Activated CD4-positive, alpha-beta T cell treated with anti-CD3 and anti-CD28 coated beads for 36 hours (primary cell): ENCODE results near the gene MTOR. TPM values are rescaled to one million over a fixed set of nuclear protein-coding genes. Genes with fewer than 3 reads are reported as not detected.
"Not testable (repeated sequence)": the region's sequence is repeated elsewhere in the genome, so short reads cannot be mapped to it uniquely, and the experiment has no call there.

Experiments
- ATAC-seq: fragments of 200-7000 bp; cut with Tn5 transposase; one replicate; pipeline ENCODE4 v1.10.0; 2021; ENCODE audit warnings: mild to moderate bottlenecking, moderate library complexity
- CTCF ChIA-PET: fragments of 350-600 bp; sonication (Branson Sonifier 250); formaldehyde crosslinking; loops from one replicate; lab custom pipeline; 2021; ENCODE audit warnings: antibody characterized with exemption; lab: Charles Lee
- POLR2A ChIA-PET: fragments of 350-600 bp; sonication (Branson Sonifier 250); formaldehyde crosslinking; loops from one replicate; lab custom pipeline; 2021; ENCODE audit warnings: antibody characterized with exemption, inconsistent platforms; lab: Charles Lee
- DNase-seq: peaks from one replicate; pipeline ENCODE4 v3.0.0-alpha.2; 2020
- H3K27ac Mint-ChIP-seq: one replicate; pipeline ENCODE4 v1.8.0; 2021; ENCODE audit warnings: mixed read lengths
- H3K27me3 Mint-ChIP-seq: one replicate; pipeline ENCODE4 v1.8.0; 2021; ENCODE audit warnings: mixed read lengths
- H3K36me3 Mint-ChIP-seq: one replicate; pipeline ENCODE4 v1.8.0; 2021; ENCODE audit warnings: low read depth, mixed read lengths
- H3K4me1 Mint-ChIP-seq: one replicate; pipeline ENCODE4 v1.8.0; 2021; ENCODE audit warnings: mixed read lengths
- H3K4me3 Mint-ChIP-seq: one replicate; pipeline ENCODE4 v1.8.0; 2021; ENCODE audit warnings: mild to moderate bottlenecking, moderate library complexity, mixed read lengths
- H3K9me3 Mint-ChIP-seq: one replicate; pipeline ENCODE4 v1.8.0; 2021; ENCODE audit warnings: low read depth, mixed read lengths
- intact Hi-C, 2 experiments: fragments of 100-400 bp; cut with DNase I in 1 of 2; cut with micrococcal nuclease in 1 of 2; formaldehyde crosslinking; loops; one replicate each; pipeline versions ENCODE4 v1.14.2 to v1.15.1; 2022 to 2024; cut with DNase I, micrococcal nuclease
- total RNA-seq, 2 experiments: library from RNA; stranded (reverse); gene quantifications; one replicate each; pipeline ENCODE4 v1.2.3, GENCODE V29; 2021

MTOR gene
- total RNA-seq, 2 experiments from 2014 or later: 32.3 to 36.3 TPM

GRCh38 chr1:11063937-11064537 is 198.3 kb downstream of the MTOR start:
- intact Hi-C loops: loop anchor here in 1 of 2 experiments (5.0 kb wide), 2 partner anchors 673 to 843 kb away; partner anchors contain the start of gene AGTRAP
- CTCF ChIA-PET: interaction anchor here (1.1 to 5.3 kb wide), 2 partner anchors 27 to 35 kb away, joined by 3 to 40 read pairs; no protein-coding TSS in a partner anchor
- H3K36me3 Mint-ChIP-seq: peaks cover 47% of the 10 kb centered on the region

DNA sequence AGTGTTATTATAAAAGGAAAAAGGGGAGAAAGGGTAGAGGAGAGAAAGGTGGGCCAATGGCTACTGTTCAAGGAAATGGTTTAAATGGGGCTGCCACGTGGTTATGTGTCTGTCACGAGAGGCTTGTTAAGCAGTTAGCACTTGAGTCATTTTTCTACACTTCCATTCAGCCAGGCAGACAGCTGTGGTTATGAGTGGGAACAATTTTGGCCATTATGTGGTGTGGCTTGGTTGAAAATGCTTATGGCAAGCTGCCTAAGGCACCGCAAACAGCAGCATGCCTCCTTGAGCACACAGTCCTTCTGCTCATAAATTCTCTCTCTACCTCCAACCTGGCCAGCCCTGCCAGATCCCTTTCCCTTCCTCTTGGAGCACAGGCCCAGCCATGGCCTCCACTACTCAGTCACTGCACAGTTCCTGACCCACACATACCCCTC is 199.4 kb downstream of the MTOR start:
- no peak for ATAC-seq
- H3K27ac Mint-ChIP-seq: peak overlapping the region; percentile 64
- CTCF ChIA-PET: interaction anchor here (0.8 to 5.3 kb wide), 3 partner anchors 19 to 36 kb away, joined by 3 to 40 read pairs (median 3); no protein-coding TSS in a partner anchor

More at GRCh38 chr1:11063937-11064537, 198.3 kb downstream of the MTOR start:
- H3K27me3 Mint-ChIP-seq, ATAC-seq, H3K4me3 Mint-ChIP-seq, H3K9me3 Mint-ChIP-seq, H3K27ac Mint-ChIP-seq: not testable (repeated sequence)
- H3K4me1 Mint-ChIP-seq: peaks cover 25% of the 10 kb centered on the region
- DNase-seq: peak; percentile 40
- POLR2A ChIA-PET: interaction anchor here (0.8 kb wide), 1 partner anchor 35 kb away, joined by 3 read pairs; the partner anchor contains the start of gene EXOSC10

DNA sequence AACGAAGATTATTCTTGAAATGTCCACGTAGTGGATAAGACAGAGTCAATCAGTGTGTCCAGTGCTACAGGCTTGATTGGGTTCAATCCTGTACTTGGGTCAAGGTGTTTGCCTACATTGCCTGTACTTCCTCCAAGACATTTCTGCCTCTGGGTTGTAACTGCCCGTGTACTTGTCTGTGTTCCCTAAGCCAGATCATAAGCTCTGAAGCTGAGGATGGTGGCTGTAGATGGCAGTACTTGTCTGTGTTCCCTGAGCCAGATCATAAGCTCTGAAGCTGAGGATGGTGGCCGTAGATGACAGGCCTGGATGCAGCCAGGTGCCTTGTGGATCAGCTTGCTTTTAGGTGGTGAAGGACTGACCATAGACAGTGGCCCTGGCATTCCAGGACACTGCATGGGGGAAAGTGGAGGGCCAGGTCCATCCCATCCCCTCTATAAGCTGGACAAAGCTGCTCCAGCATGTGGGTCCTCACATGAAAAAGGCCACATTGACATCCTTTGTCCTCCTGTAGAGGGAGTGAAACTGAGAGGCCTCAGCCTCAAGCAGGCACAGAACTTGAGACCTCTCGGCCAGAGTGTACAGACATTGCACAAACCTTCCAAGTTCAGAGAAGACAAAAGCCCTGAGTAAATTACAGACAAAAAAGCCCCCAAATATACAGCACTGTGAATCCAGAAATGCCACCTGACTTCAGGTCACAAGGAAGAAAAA is 200.5 kb downstream of the MTOR start:
- ChIA-PET CTCF (interaction anchor here (0.6 to 5.3 kb wide), 4 partner anchors 25 to 1434 kb away, joined by 3 to 40 read pairs (median 4); no protein-coding TSS in a partner anchor), POLR2A (interaction anchor here (0.6 to 1.0 kb wide), 2 partner anchors 28 to 500 kb away, joined by 3 to 5 read pairs; no protein-coding TSS in a partner anchor)
- H3K27me3 Mint-ChIP-seq: no peaks in the 10 kb centered on the region
- intact Hi-C loops: loop anchor here in 1 of 2 experiments (5.0 kb wide), 2 partner anchors 675 to 845 kb away; partner anchors contain the start of gene AGTRAP
- H3K27ac Mint-ChIP-seq: peak overlapping the region; percentile 15
- H3K4me1 Mint-ChIP-seq: peaks cover 41% of the 10 kb centered on the region
- peaks cover 52% of the 10 kb centered on the region for H3K36me3 Mint-ChIP-seq
- ATAC-seq (no peak), DNase-seq (no peak)
- H3K4me3 Mint-ChIP-seq: peak overlapping the region; percentile 17
- no peaks in the 10 kb centered on the region for H3K9me3 Mint-ChIP-seq

More for the DNA sequence above, 199.4 kb downstream of the MTOR start:
- Mint-ChIP-seq H3K4me1 (peaks cover 36% of the 10 kb centered on the region), H3K9me3 (no peaks in the 10 kb centered on the region), H3K27me3 (no peaks in the 10 kb centered on the region), H3K36me3 (peaks cover 47% of the 10 kb centered on the region), H3K4me3 (peak overlapping the region; percentile 27)
- peak; percentile 58 for DNase-seq
- POLR2A ChIA-PET: interaction anchor here (0.8 kb wide), 1 partner anchor 36 kb away, joined by 3 read pairs; the partner anchor contains the start of gene EXOSC10
- intact Hi-C loops: loop anchor here in 1 of 2 experiments (5.0 kb wide), 2 partner anchors 674 to 844 kb away; partner anchors contain the start of gene AGTRAP

DNA sequence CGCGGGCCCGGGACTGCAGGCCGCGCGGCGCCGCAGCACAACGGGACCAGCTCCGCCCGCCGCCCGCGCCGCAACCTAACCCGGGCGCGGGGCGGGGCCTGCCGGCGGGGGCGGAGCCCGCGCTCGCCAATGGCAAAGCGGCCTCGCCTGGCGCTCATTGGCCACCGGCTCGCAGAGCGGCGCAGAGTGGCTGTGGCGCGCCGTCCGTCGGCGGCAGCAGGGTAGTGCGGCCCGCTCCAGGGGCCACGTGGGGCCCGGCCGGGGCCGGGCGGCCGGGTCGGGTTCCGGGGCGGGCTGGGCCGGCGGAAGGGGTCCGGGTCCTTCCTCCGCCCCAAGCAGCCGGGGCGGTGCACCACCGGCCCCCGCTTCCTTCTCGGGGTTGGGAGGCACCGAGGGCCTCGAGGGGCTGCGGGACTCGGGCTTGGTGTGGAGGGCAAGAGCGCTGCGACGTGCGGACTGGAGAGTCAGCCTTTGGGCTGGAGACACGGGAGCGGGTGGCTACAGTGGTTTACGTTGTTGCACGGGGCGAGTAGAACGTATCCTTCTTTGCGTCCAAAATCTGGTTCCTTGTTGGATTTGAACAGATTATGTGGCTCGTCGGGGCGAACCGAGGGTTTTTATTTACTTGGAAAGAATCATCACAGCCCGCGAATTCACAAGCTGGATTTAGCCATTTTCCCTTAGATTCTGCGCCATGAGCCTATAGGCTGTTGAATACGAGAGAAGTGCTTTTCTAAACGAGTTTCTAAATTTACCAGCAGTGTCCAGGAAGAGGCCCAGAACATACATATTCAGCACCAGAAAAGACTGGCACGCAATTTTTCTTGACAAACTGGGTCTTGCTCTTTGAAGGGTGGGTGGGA is 202.2 kb downstream of the MTOR start, which contains the start of gene SRM:
Gene SRM (minus strand): TSS at position 51 of the 863 bp plus-strand sequence. CDS start 75 bp downstream, outside the sequence.
- ChIA-PET CTCF (interaction anchor here (0.7 to 5.3 kb wide), 6 partner anchors 10 to 1228 kb away, joined by 3 to 40 read pairs (median 4); no protein-coding TSS in a partner anchor), POLR2A (interaction anchor here (0.5 to 0.6 kb wide), 2 partner anchors 11 to 195 kb away, joined by 3 read pairs; no protein-coding TSS in a partner anchor)
- intact Hi-C loops: loop anchor here (1.0 to 5.0 kb wide), 12 partner anchors 13 to 1028 kb away; partner anchors contain the start of genes EXOSC10 (in 2 of the 2), AGTRAP (in 1 of the 2), CLCN6 (in 1 of the 2) and MAD2L2 (in 1 of the 2)
- H3K4me1 Mint-ChIP-seq: peaks cover 41% of the 10 kb centered on the region
- peak within 1 kb of the TSS; percentile 94 for H3K27ac Mint-ChIP-seq
- no peaks in the 10 kb centered on the region for H3K9me3 Mint-ChIP-seq
- DNase-seq (peak; percentile 95), ATAC-seq (peak; percentile 98)
- peak within 1 kb of the TSS; percentile 93 for H3K4me3 Mint-ChIP-seq
- H3K27me3 Mint-ChIP-seq: no peaks in the 10 kb centered on the region
- H3K36me3 Mint-ChIP-seq: peaks cover 42% of the 10 kb centered on the region

DNA sequence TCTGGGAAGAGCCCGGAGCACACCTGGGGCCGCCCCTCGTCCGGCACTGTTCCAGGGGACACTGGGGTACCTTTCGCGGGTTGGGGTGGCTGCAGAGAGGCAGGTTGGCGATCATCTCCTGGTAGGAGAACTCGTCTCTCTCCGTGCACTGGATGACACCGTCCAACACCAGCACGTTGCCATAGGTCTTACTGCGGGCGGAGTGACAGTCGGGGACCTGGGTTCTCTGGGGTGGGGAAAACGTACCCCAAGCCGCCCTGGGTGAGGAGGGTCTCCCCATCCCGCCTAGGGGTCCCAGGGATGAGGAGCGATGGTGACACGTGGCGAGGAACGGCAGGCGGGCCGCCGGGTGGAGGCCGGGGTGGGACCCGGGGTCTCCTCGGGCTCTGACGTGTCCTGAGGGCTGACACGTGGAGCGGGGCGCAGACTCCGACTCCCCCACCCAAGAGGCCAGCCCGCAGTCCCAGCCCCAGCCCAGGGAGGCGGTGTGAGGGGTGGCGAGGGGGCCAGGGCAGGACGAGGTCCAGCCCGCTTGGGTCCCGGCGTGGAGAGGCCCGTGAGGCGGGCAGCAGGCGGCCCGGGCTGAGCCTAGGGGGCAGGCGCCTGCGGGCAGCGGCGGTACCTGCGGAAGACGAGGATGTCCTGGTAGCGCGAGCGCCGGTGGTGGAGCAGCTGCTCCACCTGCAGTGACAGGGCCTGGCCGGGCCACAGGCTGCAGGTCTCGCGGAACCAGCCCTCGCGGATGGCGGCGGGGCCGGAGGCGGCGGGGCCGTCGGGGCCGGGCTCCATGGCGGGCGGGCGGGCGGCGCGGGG is 203.0 kb downstream of the MTOR start:
- CTCF ChIA-PET: interaction anchor here (0.6 to 5.3 kb wide), 4 partner anchors 13 to 764 kb away, joined by 3 to 40 read pairs (median 4); no protein-coding TSS in a partner anchor
- no peak for DNase-seq
- POLR2A ChIA-PET: interaction anchor here (0.6 kb wide), 1 partner anchor 12 kb away, joined by 3 read pairs; no protein-coding TSS in a partner anchor
- peak overlapping the region; percentile 93 for H3K4me3 Mint-ChIP-seq
- peaks cover 42% of the 10 kb centered on the region for H3K36me3 Mint-ChIP-seq
- peak; percentile 5 for ATAC-seq
- H3K27ac Mint-ChIP-seq: peak overlapping the region; percentile 88
- no peaks in the 10 kb centered on the region for H3K9me3 Mint-ChIP-seq
- no peaks in the 10 kb centered on the region for H3K27me3 Mint-ChIP-seq
- intact Hi-C loops: no loop called here
- peaks cover 41% of the 10 kb centered on the region for H3K4me1 Mint-ChIP-seq

GRCh38 chr1:11058595-11059154 is 203.7 kb downstream of the MTOR start:
- Mint-ChIP-seq H3K27ac (peak overlapping the region; percentile 88), H3K9me3 (no peaks in the 10 kb centered on the region), H3K4me1 (peaks cover 41% of the 10 kb centered on the region), H3K4me3 (peak overlapping the region; percentile 93), H3K27me3 (no peaks in the 10 kb centered on the region), H3K36me3 (peaks cover 40% of the 10 kb centered on the region)
- ATAC-seq (no peak), DNase-seq (no peak)
- ChIA-PET CTCF (interaction anchor here (0.6 to 3.4 kb wide), 4 partner anchors 21 to 765 kb away, joined by 3 to 17 read pairs (median 5); no protein-coding TSS in a partner anchor), POLR2A (interaction anchor here (0.6 kb wide), 1 partner anchor 660 kb away, joined by 4 read pairs; no protein-coding TSS in a partner anchor)
- intact Hi-C loops: no loop called here

DNA sequence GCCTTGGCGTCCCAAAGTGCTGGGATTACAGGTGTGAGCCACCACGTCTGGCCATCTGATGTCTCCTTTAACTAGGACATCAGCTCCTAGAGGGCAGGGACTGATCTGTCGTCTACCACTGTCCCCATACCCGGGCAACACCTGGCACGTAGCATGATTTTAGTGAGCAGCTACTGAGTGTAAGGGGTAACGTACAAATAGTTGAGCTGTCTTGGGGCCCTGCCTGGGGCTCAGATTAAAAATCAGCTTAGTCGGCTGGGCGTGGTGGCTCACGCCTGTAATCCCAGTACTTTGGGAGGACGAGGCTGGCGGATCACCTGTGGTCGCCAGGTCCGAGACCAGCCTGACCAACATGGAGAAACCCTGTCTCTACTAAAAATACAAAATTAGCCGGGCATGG is 204.3 kb downstream of the MTOR start:
- ATAC-seq: no peak
- peaks cover 37% of the 10 kb centered on the region for H3K4me1 Mint-ChIP-seq

GRCh38 chr1:11057477-11057876 is 204.9 kb downstream of the MTOR start:
- H3K9me3 Mint-ChIP-seq: no peaks in the 10 kb centered on the region
- peak overlapping the region; percentile 47 for H3K27ac Mint-ChIP-seq
- ATAC-seq (no peak), DNase-seq (no peak)
- POLR2A ChIA-PET: interaction anchor here (0.6 to 0.8 kb wide), 2 partner anchors 42 kb away, joined by 3 read pairs; partner anchors contain the start of gene EXOSC10
- peaks cover 38% of the 10 kb centered on the region for H3K36me3 Mint-ChIP-seq
- peak overlapping the region; percentile 93 for H3K4me3 Mint-ChIP-seq
- no peaks in the 10 kb centered on the region for H3K27me3 Mint-ChIP-seq
- CTCF ChIA-PET: interaction anchor here (0.8 to 3.4 kb wide), 3 partner anchors 20 to 65 kb away, joined by 4 to 17 read pairs (median 6); no protein-coding TSS in a partner anchor
- intact Hi-C loops: no loop called here
- H3K4me1 Mint-ChIP-seq: peaks cover 31% of the 10 kb centered on the region

More for the DNA sequence above, 204.3 kb downstream of the MTOR start:
- ChIA-PET POLR2A (no interaction called here), CTCF (interaction anchor here (0.7 to 3.4 kb wide), 3 partner anchors 20 to 50 kb away, joined by 4 to 17 read pairs (median 6); no protein-coding TSS in a partner anchor)
- peaks cover 39% of the 10 kb centered on the region for H3K36me3 Mint-ChIP-seq
- no peaks in the 10 kb centered on the region for H3K27me3 Mint-ChIP-seq
- H3K4me3 Mint-ChIP-seq: peak overlapping the region; percentile 93
- DNase-seq: no peak
- intact Hi-C loops: no loop called here
- H3K9me3 Mint-ChIP-seq: no peaks in the 10 kb centered on the region
- no peak overlapping the region for H3K27ac Mint-ChIP-seq
